Measurements from ENCODE around the gene AGAP3. TPM values are rescaled to one million over a fixed set of nuclear protein-coding genes. Genes with fewer than 3 reads are reported as not detected.

The AGAP3 gene
- total RNA-seq, 1 experiment from 2014 or later: 126 TPM

- Histone ChIP-seq H3K4me1 (ENCODE audit: control insufficient read depth in 1 of 2, insufficient read depth in 2 of 2, low read length in 2 of 2) (peaks cover 15 to 32% of the 10 kb centered on the region in 2 experiments), H3K4me3 (replicated peaks in 1 of 2; ENCODE audit: low read depth in 1 of 2, low read length in 2 of 2) (no peak overlapping the region), H2AFZ (ENCODE audit: low read depth, low read length, poor library complexity, severe bottlenecking) (no peak overlapping the region), H3K9me2 (ENCODE audit: insufficient read depth) (no peaks in the 10 kb centered on the region), H3K27ac (ENCODE audit: low read depth, low read length) (no peak overlapping the region), H3K36me3 (ENCODE audit: control insufficient read depth in 1 of 2, insufficient read depth in 2 of 2, low read length in 2 of 2) (peaks cover 30 to 34% of the 10 kb centered on the region in 2 experiments), H3K9me3 (ENCODE audit: control insufficient read depth in 1 of 2, insufficient read depth in 1 of 2, low read depth in 1 of 2, low read length in 2 of 2) (no peaks in the 10 kb centered on the region), H3K4me2 (ENCODE audit: low read length) (no peak overlapping the region), H3K27me3 (ENCODE audit: insufficient read depth, low read length) (no peaks in the 10 kb centered on the region), H3K79me2 (ENCODE audit: insufficient read depth, low read length) (peaks cover 79% of the 10 kb centered on the region), H4K20me1 (ENCODE audit: insufficient read depth) (no peaks in the 10 kb centered on the region), H3K9ac (ENCODE audit: low read length) (no peak overlapping the region)
- no peak for ATAC-seq
- no TSS peak for BruUV-seq (replicated peaks)
- ChIA-PET RAD21 (ENCODE audit: low non-redundant PET in 1 of 2, low total read pairs in 2 of 2, uncharacterized antibody in 2 of 2, unreplicated experiment in 2 of 2) (no interaction called here), CTCF (no interaction called here), POLR2A (no interaction called here)
- intact Hi-C loops (cut with micrococcal nuclease): no loop called here
- TF ChIP-seq ZNF274 (IDR thresholded peaks at IDR 0.05; ENCODE audit: low read depth, low read length) (no peak), FOSL1 (IDR thresholded peaks at IDR 0.05; ENCODE audit: low read depth) (no peak), RAD21 (IDR thresholded peaks at IDR 0.05; ENCODE audit: low read depth) (no peak), ELF1 (IDR thresholded peaks at IDR 0.05; ENCODE audit: borderline replicate concordance, low read depth) (no peak), EGR1 (IDR thresholded peaks at IDR 0.05; ENCODE audit: low read depth) (no peak), CBX3 (IDR thresholded peaks at IDR 0.05; ENCODE audit: low read depth) (no peak), SRF (IDR thresholded peaks at IDR 0.05; ENCODE audit: low read depth) (no peak), CEBPB (IDR thresholded peaks at IDR 0.05; ENCODE audit: low read depth) (no peak), CTCF (IDR thresholded peaks at IDR 0.05 in 2 of 3, conservative IDR thresholded peaks at IDR 0.05 in 1 of 3; ENCODE audit: borderline replicate concordance in 1 of 3, insufficient read depth in 1 of 3, low read depth in 2 of 3, low read length in 2 of 3) (no peak), SIN3A (IDR thresholded peaks at IDR 0.05; ENCODE audit: low read depth) (no peak), POLR2AphosphoS5 (IDR thresholded peaks at IDR 0.05; ENCODE audit: low read depth, low read length) (no peak)
- TF ChIP-seq, protein P1, sequence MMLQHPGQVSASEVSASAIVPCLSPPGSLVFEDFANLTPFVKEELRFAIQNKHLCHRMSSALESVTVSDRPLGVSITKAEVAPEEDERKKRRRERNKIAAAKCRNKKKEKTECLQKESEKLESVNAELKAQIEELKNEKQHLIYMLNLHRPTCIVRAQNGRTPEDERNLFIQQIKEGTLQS (IDR thresholded peaks at IDR 0.05): no peak
- TF ChIP-seq, protein P2, sequence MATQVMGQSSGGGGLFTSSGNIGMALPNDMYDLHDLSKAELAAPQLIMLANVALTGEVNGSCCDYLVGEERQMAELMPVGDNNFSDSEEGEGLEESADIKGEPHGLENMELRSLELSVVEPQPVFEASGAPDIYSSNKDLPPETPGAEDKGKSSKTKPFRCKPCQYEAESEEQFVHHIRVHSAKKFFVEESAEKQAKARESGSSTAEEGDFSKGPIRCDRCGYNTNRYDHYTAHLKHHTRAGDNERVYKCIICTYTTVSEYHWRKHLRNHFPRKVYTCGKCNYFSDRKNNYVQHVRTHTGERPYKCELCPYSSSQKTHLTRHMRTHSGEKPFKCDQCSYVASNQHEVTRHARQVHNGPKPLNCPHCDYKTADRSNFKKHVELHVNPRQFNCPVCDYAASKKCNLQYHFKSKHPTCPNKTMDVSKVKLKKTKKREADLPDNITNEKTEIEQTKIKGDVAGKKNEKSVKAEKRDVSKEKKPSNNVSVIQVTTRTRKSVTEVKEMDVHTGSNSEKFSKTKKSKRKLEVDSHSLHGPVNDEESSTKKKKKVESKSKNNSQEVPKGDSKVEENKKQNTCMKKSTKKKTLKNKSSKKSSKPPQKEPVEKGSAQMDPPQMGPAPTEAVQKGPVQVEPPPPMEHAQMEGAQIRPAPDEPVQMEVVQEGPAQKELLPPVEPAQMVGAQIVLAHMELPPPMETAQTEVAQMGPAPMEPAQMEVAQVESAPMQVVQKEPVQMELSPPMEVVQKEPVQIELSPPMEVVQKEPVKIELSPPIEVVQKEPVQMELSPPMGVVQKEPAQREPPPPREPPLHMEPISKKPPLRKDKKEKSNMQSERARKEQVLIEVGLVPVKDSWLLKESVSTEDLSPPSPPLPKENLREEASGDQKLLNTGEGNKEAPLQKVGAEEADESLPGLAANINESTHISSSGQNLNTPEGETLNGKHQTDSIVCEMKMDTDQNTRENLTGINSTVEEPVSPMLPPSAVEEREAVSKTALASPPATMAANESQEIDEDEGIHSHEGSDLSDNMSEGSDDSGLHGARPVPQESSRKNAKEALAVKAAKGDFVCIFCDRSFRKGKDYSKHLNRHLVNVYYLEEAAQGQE (IDR thresholded peaks at IDR 0.05; ENCODE audit: low read depth): no peak
- no peak for DNase-seq (ENCODE audit: low read depth, low spot score)
Measured at GRCh38 chr7:151064454-151064853, 21.8 kb upstream of the AGAP3 start.
